Left lung (tissue), 10 donors: ENCODE data around the gene VMP1. TPM values are rescaled to one million over a fixed set of nuclear protein-coding genes. Genes with fewer than 3 reads are reported as not detected.
A peak's percentile ranks its signal among the peaks of the same experiment; 100 is the strongest.

Experiments used
- ATAC-seq: fragments of 200-7000 bp; cut with Tn5 transposase; one replicate; pipeline ENCODE4 v1.9.1; 2020; ENCODE audit warnings: moderate library complexity
- DNase-seq, 4 donors: peaks; one replicate each; pipeline ENCODE4 v3.0.0-alpha.2; 2013 to 2020
- H3K27ac ChIP-seq, 2 donors: fragments of 200-600 bp; sonication (generic) in 1 of 2; one replicate each; pipeline versions ENCODE4 v1.5.0 to v1.8.0; 2020 to 2021
- H3K27me3 ChIP-seq, 2 donors: fragments of 200-600 bp; sonication (generic) in 1 of 2; one replicate each; pipeline versions ENCODE4 v1.5.0 to v1.8.0; 2020 to 2021
- H3K36me3 ChIP-seq, 2 donors: fragments of 200-600 bp; sonication (generic) in 1 of 2; one replicate each; pipeline versions ENCODE4 v1.5.0 to v1.8.0; 2020 to 2021
- H3K4me1 ChIP-seq, 2 donors: fragments of 200-600 bp; one replicate each; pipeline ENCODE4 v1.8.0; 2021
- H3K4me3 ChIP-seq, 2 donors: fragments of 200-600 bp; sonication (generic) in 1 of 2; one replicate each; pipeline versions ENCODE4 v1.5.0 to v1.8.0; 2020 to 2021; ENCODE audit warnings: mild to moderate bottlenecking in 1 of 2
- H3K9me3 ChIP-seq, 2 donors: fragments of 200-600 bp; sonication (generic) in 1 of 2; one replicate each; pipeline versions ENCODE4 v1.5.0 to v1.8.0; 2020 to 2021
- CTCF ChIP-seq, 2 donors: fragments of 200-600 bp; sonication (generic) in 1 of 2; IDR thresholded peaks; one replicate each; pipeline versions ENCODE4 v1.5.0 to v1.8.0; 2021; ENCODE audit warnings: antibody characterized with exemption in 2 of 2
- intact Hi-C, 2 donors: fragments of 100-400 bp; cut with DNase I; formaldehyde crosslinking; loops; one replicate each; pipeline versions ENCODE4 v1.11.2 to v1.14.2; 2022
- polyA plus RNA-seq, 6 donors: library from polyadenylated mRNA; unstranded; fragments of 120-200 nt; gene quantifications; one replicate each; pipeline ENCODE4 v1.2.1, GENCODE V29; 2013; ENCODE audit not compliant: insufficient read length in 6 of 6
- total RNA-seq, 2 donors: library from RNA; stranded (reverse); fragmentation: NEBNext Ultra II Directional; extraction: Animal tissue kit (Norgen Biotek cat#: 25700); gene quantifications; one replicate each; pipeline ENCODE4 v1.2.1, GENCODE V29; 2021
- donor health status: DM: no; HTN: yes; CAD: no.
- donor health status: DM: no; HTN: no; CAD: no.

The VMP1 gene
- total and polyA plus RNA-seq, 8 donors: 98.2 to 343 (median 127) TPM

DNA sequence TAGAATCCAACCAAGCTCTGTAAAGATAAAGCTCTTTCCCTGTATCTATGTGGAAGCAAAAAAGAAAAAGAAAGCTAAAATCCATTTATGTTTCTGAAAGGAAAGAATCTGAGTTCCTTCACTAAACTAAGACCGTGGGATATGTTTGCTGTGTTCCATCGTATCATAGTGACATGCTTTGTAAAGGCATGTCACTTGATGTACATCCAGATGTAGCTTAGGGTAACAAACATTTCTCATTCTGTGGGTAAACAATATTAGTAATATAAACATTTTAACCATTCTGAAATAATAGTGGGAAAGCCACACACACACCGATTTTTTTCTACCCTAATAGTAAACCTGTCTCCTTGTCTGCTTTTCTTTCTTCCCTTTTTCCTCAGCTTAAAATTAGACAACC lies 107.2 kb downstream of the VMP1 start:
- Histone ChIP-seq H3K4me3 (no peak overlapping the region), H3K36me3 (peaks cover 0 to 42% of the 10 kb centered on the region in 2 donors), H3K27me3 (no peaks in the 10 kb centered on the region), H3K9me3 (no peaks in the 10 kb centered on the region), H3K27ac (peak overlapping the region in 1 of 2 donors; percentile 2), H3K4me1 (peaks cover 0 to 15% of the 10 kb centered on the region in 2 donors)
- ATAC-seq (no peak), DNase-seq (no peak)
- TF ChIP-seq CTCF (IDR thresholded peaks at IDR 0.05): no peak
- intact Hi-C loops: no loop called here

GRCh38 chr17:59815965-59816364 lies 108.5 kb downstream of the VMP1 start:
- TF ChIP-seq CTCF (IDR thresholded peaks at IDR 0.05): no peak
- ATAC-seq (no peak), DNase-seq (no peak)
- H3K27ac ChIP-seq: peak overlapping the region in 1 of 2 donors; percentile 48
- no peak overlapping the region for H3K4me3 ChIP-seq
- no peaks in the 10 kb centered on the region for H3K27me3 ChIP-seq
- no peaks in the 10 kb centered on the region for H3K9me3 ChIP-seq
- intact Hi-C loops: no loop called here
- peaks cover 0 to 37% of the 10 kb centered on the region in 2 donors for H3K36me3 ChIP-seq
- peaks cover 0 to 15% of the 10 kb centered on the region in 2 donors for H3K4me1 ChIP-seq

DNA sequence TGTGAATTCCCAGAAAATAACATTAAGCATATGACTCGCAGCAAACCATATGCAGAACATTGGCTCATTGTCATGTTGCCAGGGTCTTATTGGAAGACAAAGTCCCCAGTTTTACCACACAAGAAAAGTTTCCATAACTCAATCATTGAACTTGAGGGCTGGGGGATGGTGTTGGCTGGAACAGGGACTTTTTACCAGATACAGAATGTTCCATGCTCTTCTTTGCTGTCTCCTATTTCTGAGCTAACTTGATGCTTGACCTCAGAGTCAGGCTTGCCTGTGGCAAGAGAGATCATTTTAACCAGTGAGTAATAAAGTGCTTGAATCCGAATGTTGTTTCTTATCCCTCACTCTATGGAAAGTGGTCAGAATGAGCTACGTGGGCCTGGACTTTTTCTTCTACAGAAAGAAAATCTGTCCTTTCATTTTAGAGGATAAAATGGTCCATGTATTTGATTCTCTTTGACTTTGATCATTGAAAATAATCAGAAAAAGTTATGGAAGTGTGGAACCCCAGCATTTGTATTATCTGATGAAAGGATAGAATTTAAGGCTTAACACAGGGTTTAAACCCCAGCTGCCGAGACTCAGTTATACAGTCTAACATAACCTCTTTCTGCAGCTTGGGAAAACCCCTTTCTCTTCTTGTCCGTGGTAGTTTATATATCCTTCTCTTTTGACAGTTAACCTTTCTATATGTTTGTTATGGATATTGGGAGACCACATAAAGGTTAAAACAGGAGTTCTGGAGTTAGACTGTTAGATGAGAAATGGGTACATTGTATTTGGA lies 118.3 kb downstream of the VMP1 start:
- H3K27ac ChIP-seq: peak overlapping the region; percentile 20 to 69
- no peaks in the 10 kb centered on the region for H3K27me3 ChIP-seq
- peaks cover 0 to 3% of the 10 kb centered on the region in 2 donors for H3K36me3 ChIP-seq
- ATAC-seq: peak; percentile 21
- H3K4me1 ChIP-seq: peaks cover 20 to 60% of the 10 kb centered on the region in 2 donors
- no peaks in the 10 kb centered on the region for H3K9me3 ChIP-seq
- no peak overlapping the region for H3K4me3 ChIP-seq
- DNase-seq: no peak
- intact Hi-C loops: no loop called here
- no peak for TF ChIP-seq CTCF (IDR thresholded peaks at IDR 0.05)

GRCh38 chr17:59826706-59827453 lies 119.4 kb downstream of the VMP1 start:
- no peak overlapping the region for H3K4me3 ChIP-seq
- DNase-seq (no peak), ATAC-seq (no peak)
- no peak for TF ChIP-seq CTCF (IDR thresholded peaks at IDR 0.05)
- peaks cover 0 to 3% of the 10 kb centered on the region in 2 donors for H3K36me3 ChIP-seq
- no peaks in the 10 kb centered on the region for H3K9me3 ChIP-seq
- H3K27ac ChIP-seq: peak overlapping the region; percentile 43 to 81
- H3K4me1 ChIP-seq: peaks cover 27 to 68% of the 10 kb centered on the region in 2 donors
- intact Hi-C loops: no loop called here
- H3K27me3 ChIP-seq: no peaks in the 10 kb centered on the region
